ENCODE measurements around the gene PTPRM.
"Not testable (repeated sequence)": the region's sequence is repeated elsewhere in the genome, so short reads cannot be mapped to it uniquely, and the experiment has no call there.

The PTPRM gene

GRCh38 chr18:8052237-8052701 is 485.2 kb downstream of the PTPRM start:
- no peak for DNase-seq (ENCODE audit: low read depth)

GRCh38 chr18:8056723-8057122 is 489.6 kb downstream of the PTPRM start:
- no peak for DNase-seq (ENCODE audit: low read depth)

DNA sequence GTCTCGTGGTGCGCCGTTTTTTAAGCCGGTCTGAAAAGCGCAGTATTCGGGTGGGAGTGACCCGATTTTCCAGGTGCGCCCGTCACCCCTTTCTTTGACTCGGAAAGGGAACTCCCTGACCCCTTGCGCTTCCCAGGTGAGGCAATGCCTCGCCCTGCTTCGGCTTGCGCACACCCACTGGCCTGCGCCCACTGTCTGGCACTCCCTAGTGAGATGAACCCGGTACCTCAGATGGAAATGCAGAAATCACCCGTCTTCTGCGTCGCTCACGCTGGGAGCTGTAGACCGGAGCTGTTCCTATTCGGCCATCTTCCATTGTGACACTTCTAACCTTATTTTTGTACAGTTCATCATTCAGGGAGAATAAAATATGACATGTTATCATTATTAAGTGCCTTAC is 496.0 kb downstream of the PTPRM start:
- DNase-seq (ENCODE audit: low read depth): not testable (repeated sequence)

GRCh38 chr18:8063733-8064132 is 496.6 kb downstream of the PTPRM start:
- no peak for DNase-seq (ENCODE audit: low read depth)

- DNase-seq (ENCODE audit: low read depth): no peak
These were observed 498.2 kb downstream of the PTPRM start for GRCh38 chr18:8065284-8065683.

GRCh38 chr18:8065773-8066172 is 498.7 kb downstream of the PTPRM start:
- DNase-seq (ENCODE audit: low read depth): no peak

- no peak for DNase-seq (ENCODE audit: low read depth)
These were observed 502.6 kb downstream of the PTPRM start for GRCh38 chr18:8069708-8070107.

DNA sequence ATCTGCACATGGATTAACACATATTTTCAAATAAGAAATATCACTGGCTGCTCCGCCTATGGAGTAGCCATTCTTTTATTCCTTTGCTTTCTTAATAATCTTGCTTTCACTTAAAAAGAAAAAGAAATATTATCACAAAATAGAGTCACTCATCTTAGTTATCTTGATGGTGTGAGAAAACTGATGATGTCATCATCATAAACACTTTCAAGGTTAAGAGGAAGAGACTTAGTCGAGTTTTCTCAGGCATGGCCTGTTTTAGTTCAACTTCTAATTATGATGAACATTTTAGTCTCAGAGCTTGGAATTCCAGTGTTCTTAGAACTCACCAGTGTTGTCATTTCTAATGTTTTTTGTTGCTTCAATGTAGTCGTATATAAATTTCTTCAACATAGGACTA is 506.1 kb downstream of the PTPRM start:
- DNase-seq (ENCODE audit: low read depth): no peak

DNA sequence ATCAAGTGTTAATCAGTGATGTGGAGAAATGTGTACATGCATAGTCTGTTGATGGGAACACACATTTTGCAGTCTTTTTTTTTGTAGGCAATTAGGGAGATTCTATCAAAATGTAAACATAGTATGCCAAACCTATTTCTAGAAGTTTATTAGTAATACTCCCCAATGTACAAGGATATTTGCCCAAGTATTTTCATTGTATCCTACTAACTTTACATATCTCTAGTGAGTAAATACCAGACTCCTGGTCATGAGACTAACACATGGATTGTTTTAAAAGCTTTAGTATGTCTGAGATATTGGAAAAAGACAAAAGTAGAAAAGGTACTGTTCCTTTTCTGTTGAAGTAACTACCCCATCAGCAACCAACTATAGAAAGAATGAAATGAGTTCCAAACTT is 513.0 kb downstream of the PTPRM start:
- DNase-seq (ENCODE audit: low read depth): no peak

- no peak for DNase-seq (ENCODE audit: low read depth)
These were observed 514.2 kb downstream of the PTPRM start for GRCh38 chr18:8081267-8081666.

DNA sequence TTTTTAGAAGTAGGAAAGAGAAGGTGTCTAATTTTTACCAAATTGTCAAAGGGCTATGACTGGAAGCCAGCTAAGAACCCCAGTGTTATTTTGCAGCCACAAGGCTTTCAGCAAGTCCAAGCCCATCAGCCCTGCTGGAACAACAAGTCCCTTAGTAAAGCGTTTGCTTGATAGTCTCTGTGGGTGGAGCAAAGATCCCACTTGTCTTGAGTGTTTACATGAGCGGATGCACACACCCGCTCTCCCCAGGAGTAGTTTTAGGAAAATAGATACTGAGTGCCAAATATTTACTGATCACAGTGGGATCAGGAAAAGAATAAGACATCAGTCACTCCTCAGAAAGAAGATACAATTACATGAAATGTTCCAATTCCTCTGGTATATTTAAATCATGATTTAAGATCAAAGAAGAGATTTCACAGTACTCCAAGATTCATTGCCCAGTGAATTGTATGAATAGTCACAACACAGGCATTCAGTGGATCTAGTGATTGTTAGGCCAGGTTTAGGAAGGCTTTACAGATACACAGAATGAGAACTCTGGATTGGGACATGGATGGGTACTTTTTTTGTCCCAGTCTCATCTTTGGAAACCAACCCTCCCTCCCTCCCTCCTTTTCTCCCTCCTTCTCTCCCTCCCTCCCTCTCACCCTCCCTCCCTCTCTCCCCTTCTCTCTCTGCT is 514.9 kb downstream of the PTPRM start:
- no peak for DNase-seq (ENCODE audit: low read depth)

DNA sequence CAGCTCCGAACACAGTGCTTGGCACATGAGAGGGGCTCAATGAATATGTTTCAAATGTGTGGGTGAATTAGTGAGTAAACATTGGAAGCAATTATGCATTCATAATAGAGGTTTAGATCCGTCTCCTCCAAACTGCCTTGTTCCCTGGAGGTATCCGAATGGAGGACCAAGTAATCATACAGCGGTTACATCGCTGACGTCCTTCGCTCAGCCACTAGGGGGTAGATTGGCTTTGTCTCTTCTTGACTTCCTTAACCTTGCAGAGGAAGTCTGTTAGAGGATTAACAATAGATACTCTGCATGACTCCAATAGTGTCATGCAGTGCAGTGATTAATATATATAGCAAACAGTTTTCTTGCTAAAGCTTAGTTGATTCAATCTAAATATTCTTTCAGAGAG is 517.0 kb downstream of the PTPRM start:
- DNase-seq (ENCODE audit: low read depth): no peak

GRCh38 chr18:8088626-8089025 is 521.5 kb downstream of the PTPRM start:
- DNase-seq (ENCODE audit: low read depth): no peak

GRCh38 chr18:8091035-8091434 is 523.9 kb downstream of the PTPRM start:
- no peak for DNase-seq (ENCODE audit: low read depth)

DNA sequence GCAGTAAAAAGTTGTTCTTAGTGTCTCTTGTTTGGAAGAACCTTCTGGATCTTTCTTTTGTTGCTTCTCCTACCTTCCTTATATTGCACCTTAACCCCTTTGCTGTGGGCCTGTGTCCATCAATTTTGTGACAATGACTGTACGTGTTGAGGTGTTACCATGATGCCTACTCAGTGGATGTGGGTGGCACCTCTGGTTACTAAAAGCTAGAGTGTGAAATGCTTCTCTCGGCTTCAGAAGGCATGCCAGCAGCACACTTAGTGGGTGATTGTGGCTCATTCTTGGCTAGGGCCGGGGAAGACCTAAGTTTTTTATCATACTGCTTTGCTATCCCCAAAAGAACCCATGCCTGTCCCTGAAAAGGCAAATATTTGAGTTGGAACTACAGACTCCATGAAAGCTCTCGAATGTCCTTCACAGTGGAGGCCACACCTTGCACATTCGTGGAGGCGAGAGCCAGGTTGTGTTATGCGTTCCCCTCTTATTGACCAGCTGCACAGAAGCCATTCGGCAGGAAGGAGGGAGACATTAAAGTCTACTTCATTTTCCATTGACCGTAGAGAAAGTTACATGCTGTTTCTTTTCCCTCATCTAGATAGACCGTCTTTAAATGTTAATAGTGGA is 528.9 kb downstream of the PTPRM start:
- DNase-seq (ENCODE audit: low read depth): no peak

DNA sequence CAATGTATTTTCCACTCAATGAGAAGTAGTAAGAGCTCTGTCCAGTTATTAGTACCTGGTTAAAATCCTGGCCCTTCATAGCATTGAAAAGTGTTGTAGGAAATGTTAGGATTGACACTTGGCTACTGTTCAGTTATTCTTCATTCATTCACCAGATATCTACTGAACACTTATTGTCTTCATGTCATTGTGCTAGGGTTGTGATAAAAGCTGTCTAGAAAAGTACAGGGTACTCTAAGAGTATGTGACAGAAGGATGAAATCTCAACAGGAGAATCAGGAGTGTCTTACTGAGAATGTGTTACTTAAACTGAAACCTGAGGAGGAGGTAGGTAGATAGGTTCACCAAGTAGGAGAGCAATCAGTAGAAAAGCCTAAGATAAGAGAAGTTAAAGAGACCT is 530.3 kb downstream of the PTPRM start:
- DNase-seq (ENCODE audit: low read depth): no peak

DNA sequence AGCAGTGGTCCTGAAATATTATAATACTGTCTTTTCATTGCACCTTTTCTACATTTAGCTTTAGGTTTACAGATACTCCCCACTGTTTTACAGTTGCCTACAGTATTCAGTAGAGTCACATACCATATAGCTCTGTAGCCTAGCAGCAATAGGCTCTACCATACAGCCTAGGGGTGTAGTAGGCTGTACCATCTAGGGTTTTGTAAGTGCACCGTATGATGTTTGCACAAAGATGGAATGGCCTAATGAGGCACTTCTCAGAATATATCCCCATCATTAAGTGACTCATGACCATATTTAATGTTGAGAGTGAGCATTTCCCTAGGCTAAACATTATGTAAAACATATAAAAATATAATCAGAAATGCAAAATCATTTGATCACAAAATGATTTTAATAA is 530.8 kb downstream of the PTPRM start:
- no peak for DNase-seq (ENCODE audit: low read depth)

GRCh38 chr18:8106603-8107002 is 539.5 kb downstream of the PTPRM start:
- no peak for DNase-seq (ENCODE audit: low read depth)

GRCh38 chr18:8107426-8107825 is 540.3 kb downstream of the PTPRM start:
- no peak for DNase-seq (ENCODE audit: low read depth)

- no peak for DNase-seq (ENCODE audit: low read depth)
These were observed 547.4 kb downstream of the PTPRM start for GRCh38 chr18:8114480-8114879.

- DNase-seq (ENCODE audit: low read depth): no peak
These were observed 549.4 kb downstream of the PTPRM start for GRCh38 chr18:8116341-8117005.

DNA sequence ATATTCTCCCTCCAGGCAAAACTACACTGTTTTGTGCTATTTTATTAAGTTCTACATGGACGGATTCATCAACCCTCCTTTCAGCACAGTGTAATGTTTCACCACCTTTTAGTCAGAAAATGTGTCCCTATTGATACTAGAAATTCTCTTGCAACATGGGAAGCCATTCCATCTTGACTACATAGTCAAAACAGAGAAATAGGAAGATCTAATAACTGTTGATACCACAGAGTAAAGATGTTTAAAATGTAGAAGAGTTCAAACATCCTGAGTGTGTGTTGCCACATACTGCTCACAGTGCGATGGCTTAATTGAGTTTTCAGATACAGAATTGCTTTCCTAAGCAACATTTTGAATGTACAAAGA is 549.9 kb downstream of the PTPRM start:
- no peak for DNase-seq (ENCODE audit: low read depth)

- DNase-seq (ENCODE audit: low read depth): no peak
These were observed 554.0 kb downstream of the PTPRM start for GRCh38 chr18:8121101-8121500.

Measured in activated T-helper 9 cell treated with anti-CD3 and anti-CD28 coated beads, Interleukin-2, amount 50 U/mL, for 16 hours (primary cell).